ENCODE results near the gene PRICKLE2.

DNA sequence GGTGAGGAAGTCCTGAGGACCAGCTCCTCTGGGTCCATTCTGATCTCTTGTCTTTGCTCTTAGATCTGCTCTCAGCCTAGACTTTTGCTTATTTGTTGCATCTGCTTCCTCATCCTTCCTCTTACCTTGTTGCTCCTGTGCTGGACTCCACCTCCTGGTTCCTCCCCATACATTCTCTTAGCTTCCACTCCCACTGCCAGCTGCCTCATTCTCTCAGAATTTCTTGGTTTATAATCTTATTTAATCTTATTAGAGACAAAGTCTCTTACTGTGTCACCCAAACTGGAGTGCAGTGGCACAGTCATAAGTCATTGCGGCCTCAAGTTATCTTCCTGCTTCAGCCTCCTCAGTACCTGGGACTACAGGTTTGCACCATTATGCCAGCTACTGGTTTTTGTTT is 133.8 kb downstream of the PRICKLE2 start:
- TF ChIP-seq ZBTB8A (tag by site-specific recombination; IDR thresholded peaks at IDR 0.05) (no peak), ZNF660 (tag by site-specific recombination; IDR thresholded peaks at IDR 0.05) (no peak)
- TF ChIP-seq, protein P1, sequence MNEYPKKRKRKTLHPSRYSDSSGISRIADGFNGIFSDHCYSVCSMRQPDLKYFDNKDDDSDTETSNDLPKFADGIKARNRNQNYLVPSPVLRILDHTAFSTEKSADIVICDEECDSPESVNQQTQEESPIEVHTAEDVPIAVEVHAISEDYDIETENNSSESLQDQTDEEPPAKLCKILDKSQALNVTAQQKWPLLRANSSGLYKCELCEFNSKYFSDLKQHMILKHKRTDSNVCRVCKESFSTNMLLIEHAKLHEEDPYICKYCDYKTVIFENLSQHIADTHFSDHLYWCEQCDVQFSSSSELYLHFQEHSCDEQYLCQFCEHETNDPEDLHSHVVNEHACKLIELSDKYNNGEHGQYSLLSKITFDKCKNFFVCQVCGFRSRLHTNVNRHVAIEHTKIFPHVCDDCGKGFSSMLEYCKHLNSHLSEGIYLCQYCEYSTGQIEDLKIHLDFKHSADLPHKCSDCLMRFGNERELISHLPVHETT (tag by site-specific recombination; IDR thresholded peaks at IDR 0.05): no peak
- TF ChIP-seq, protein P2, sequence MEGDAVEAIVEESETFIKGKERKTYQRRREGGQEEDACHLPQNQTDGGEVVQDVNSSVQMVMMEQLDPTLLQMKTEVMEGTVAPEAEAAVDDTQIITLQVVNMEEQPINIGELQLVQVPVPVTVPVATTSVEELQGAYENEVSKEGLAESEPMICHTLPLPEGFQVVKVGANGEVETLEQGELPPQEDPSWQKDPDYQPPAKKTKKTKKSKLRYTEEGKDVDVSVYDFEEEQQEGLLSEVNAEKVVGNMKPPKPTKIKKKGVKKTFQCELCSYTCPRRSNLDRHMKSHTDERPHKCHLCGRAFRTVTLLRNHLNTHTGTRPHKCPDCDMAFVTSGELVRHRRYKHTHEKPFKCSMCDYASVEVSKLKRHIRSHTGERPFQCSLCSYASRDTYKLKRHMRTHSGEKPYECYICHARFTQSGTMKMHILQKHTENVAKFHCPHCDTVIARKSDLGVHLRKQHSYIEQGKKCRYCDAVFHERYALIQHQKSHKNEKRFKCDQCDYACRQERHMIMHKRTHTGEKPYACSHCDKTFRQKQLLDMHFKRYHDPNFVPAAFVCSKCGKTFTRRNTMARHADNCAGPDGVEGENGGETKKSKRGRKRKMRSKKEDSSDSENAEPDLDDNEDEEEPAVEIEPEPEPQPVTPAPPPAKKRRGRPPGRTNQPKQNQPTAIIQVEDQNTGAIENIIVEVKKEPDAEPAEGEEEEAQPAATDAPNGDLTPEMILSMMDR (tag by site-specific recombination; IDR thresholded peaks at IDR 0.05): no peak
- TF ChIP-seq, protein P3, sequence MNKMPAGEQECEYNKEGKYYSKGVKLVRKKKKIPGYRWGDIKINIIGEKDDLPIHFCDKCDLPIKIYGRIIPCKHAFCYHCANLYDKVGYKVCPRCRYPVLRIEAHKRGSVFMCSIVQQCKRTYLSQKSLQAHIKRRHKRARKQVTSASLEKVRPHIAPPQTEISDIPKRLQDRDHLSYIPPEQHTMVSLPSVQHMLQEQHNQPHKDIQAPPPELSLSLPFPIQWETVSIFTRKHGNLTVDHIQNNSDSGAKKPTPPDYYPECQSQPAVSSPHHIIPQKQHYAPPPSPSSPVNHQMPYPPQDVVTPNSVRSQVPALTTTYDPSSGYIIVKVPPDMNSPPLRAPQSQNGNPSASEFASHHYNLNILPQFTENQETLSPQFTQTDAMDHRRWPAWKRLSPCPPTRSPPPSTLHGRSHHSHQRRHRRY (tag by site-specific recombination; IDR thresholded peaks at IDR 0.05): no peak

Data from HEK293 (cell line).